Measurements from ENCODE around the gene DHRSX.

GRCh38 chrX:2521092-2521926, 20.5 kb upstream of the DHRSX start:
- TF ChIP-seq, protein P1, sequence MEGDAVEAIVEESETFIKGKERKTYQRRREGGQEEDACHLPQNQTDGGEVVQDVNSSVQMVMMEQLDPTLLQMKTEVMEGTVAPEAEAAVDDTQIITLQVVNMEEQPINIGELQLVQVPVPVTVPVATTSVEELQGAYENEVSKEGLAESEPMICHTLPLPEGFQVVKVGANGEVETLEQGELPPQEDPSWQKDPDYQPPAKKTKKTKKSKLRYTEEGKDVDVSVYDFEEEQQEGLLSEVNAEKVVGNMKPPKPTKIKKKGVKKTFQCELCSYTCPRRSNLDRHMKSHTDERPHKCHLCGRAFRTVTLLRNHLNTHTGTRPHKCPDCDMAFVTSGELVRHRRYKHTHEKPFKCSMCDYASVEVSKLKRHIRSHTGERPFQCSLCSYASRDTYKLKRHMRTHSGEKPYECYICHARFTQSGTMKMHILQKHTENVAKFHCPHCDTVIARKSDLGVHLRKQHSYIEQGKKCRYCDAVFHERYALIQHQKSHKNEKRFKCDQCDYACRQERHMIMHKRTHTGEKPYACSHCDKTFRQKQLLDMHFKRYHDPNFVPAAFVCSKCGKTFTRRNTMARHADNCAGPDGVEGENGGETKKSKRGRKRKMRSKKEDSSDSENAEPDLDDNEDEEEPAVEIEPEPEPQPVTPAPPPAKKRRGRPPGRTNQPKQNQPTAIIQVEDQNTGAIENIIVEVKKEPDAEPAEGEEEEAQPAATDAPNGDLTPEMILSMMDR (IDR thresholded peaks at IDR 0.05) = no peak
- TF ChIP-seq POLR2A (IDR thresholded peaks at IDR 0.05) = no peak

Data from testis (tissue), 2 donors.